NCI-H2196 treated with DMSO at 0.1 percent for 48 hours (cell line): ENCODE data around the gene PANK4.
A peak's percentile ranks its signal among the peaks of the same experiment; 100 is the strongest.
"Not testable (repeated sequence)": the region's sequence is repeated elsewhere in the genome, so short reads cannot be mapped to it uniquely, and the experiment has no call there.

ENCODE experiments used
- DNase-seq: peaks from one replicate; lab custom pipeline; 2025; ENCODE audit not compliant: unreplicated experiment; lab: John Stamatoyannopoulos, UW

PANK4 gene

DNA sequence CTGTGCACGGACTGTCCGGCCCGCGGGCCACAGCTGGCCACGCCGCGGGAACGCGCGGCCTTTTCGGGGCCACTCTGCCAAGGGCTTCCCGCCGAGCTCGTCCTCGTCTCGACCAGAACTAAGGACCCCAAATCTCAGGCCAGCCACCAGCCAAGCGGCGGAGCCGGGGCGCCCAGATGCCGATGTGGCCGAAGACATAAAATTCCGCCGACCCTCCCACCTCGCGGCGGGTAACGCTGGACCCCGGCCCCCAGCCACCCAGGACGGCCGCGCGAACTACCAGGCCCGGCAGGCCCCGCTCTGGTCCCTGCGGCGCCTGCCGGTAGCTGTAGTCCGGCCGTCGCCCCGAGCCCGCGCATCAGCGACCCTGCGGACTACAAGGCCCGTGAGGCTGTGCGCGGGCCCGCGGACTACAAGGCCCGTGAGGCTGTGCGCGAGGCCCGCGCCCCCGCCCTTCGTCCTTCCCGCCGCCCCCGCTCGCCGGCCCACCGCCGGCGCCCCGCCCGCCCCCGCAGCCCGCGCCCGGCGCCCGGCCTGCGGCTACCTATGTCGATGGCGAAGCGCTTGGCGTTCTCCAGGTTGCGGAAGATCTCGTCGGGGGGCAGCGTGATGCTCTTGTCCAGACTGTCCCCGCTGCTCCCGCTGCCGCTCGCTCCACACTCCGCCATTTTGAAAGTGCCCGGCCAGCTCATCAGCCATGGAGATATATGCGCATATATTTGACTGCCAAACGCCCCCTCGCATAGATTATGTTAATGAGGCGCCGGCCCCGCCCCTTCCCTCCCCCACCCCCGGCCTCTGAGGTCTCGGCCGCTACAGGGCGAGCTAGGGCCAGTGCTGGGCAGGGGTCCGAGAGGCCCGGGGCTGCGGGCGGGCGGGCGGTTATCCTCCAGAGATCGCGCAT lies at the start of gene PANK4:
TSS of gene PANK4 (minus strand) at position 677 of the 904 bp plus-strand sequence. CDS start at position 668, 9 bp downstream.
- DNase-seq: peak; percentile 84

DNA sequence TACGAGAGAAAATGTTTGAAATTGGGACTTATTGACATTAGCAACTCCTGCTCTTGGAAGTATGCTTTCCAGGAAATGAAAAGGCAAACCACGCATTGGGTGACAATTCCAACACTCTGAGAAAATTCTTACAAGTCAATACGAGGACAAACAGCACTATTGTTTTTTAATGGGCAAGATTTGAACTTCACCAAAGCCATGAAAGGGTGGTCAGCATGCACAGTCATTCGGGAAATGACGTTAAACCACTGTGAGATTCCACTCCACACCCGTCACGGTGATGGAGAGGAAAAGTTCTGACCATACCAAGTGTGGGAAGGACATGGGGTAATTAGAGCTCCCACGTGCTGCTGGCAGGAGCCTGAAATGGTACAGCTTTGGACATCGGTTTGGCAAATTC lies 48.0 kb upstream of the PANK4 start:
- DNase-seq: no peak

DNA sequence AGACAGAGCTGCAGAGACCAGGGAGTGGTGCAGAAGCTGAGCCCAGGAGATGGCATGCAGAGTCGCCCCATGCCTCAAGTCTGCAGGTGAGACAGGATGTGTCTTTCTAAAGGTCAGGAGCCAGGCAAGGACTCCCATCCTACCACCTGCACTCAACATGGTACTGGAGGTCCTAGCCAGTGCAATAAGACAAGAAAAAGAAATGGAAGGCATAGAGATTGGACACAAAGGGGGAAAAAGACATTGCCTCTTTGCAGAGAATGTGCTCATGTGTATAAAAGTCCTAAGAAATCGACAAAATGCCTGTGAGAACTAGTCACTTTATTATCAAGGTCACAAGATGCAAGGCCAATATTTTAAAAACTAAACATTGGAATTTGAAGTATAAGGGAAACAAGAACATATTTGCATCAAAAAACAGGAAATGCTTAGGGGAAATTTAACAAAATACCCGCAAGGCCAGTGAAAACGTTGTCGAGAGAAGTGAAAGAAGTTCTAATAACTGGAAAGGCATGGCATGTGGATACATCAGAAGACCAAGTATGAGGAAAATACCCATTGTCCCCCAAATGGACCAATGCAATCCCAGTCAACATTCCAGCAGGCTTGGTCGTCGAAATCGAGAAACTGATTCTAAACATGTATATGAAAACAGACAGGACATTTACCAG lies 47.0 kb upstream of the PANK4 start:
- no peak for DNase-seq

DNA sequence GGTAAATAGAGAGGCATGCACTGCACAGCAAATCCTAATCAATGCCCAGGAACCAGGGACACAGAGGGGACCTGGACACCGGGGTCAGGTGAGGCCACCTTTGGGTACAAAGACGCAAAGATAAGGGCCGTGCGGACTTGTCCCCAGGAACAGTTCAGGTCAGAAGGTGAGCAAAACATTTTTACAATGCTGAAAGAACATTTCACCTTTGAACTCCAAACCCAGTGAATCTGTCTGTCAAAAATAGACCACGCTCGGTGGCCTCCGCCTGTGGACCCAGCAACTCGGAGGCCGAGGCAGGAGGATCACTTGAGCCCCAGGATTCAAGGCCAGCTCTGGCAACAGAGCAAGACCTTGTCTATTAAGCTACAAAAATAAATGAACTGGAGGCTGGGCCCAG lies 45.0 kb upstream of the PANK4 start:
- no peak for DNase-seq

DNA sequence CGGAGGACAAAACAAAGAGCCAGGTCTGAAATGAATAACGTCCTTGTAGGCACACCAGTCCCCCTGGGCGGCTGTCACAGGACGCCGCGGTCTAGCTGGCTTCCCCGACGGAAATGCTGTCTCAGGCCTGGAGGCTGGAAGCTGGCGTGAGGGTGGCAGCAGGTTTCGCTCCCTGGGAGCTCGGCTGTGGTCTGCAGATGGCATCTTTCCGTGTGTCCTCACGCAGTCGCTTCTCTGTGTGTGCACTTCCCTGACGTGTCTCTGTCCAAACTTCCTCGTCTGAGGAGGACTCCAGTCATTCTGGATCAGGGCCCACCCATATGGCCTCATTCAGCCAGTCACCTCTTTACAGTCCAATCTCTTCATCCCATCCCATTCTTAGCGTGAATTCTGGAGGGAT lies 43.9 kb upstream of the PANK4 start:
- DNase-seq: no peak

DNA sequence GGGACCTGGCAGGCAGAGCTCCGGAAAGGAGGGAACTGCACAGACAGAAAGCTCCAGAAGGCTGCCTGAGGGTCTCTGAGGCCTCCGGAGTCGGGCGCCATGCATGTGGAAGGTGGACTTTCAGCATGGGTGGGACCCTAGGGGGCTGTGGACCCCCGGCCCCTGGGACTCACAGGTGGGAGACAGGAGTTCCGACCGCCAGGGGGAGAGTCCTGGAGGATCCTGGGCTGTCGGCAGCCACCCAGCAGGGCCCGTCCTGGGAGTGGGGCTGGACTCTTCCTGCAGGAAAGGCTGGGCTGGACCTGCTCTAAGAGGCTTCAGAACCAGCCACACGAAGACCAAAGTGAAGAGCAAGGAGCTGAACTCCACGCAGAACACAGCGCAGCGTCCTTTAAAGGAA lies 43.3 kb upstream of the PANK4 start:
- not testable (repeated sequence) for DNase-seq

DNA sequence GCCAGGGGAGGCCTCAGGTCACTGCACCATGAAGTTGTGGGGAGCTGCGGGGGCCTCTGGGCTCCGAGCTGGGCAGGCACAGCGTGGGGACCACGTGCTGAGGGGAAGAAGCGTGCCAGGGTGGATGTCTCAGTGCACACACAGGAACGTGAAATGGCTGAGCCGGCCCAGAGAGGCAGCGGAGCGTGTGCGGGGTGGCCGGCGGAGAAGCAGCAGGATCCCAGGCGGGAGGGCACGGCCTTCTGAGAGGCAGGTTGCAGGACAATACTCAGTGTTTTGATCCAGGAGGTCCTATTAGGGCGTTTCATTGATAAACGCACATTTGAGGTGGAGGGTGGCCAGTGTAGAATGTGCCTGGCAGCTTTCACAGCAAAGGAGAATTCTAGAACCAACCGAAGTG lies 42.7 kb upstream of the PANK4 start:
- DNase-seq: no peak

DNA sequence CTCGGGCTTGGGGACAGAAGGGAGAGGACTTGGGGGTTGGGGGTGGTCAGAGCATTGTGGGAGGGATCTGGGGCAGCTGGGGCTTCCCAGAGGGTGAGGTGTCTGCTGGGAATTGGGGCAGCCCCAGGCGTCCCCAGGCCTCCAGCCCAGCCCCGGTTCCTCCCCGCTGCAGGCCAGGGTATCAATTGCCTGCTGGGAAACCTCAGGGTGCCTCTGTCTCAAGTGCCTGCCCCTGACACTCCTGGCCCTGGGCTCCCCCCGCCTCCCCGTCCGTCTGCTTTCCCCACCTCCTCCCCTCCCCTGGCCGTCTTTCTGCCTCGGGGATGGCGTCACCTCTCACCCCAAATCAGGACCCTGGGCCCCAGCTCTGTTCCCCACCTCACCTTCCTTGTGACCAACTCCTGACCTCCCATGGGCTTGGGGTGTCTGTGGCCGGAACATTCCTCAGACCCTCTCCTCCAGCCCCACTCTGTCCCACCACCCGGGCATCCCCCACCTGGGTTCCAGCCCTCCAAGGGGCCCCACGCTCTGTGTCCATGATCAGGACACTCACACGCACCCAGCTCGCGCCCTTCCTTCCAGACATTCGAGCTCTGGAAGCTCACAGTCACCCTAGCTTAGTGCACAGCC lies 41.9 kb upstream of the PANK4 start:
- DNase-seq: not testable (repeated sequence)

DNA sequence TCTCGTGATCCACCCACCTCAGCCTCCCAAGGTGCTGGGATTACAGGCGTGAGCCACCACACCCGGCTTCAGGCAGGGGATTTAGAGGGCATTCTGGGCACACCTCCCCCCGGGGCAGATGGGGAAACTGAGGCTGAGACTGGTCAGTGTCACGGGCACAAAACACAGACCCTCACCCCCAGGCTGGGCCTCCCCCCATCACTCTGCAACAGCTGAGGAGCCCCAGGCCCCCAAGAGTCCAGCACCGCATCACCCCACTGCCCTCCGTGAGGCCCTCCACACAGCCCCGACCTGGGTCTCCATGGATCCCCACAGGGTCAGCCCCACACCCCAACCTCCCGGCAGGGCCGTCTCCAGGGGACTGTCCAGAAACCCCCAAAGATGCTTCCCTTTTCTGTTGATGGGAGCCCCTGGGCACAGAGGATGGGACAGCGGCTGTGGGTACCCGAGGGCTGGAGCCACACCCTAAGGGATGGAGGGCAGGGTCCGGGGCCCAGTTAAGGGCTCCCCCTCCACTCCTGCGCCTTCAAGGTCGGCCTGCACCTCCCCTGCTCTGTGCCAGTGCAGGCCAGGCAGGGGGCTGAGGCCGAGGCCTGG lies 40.8 kb upstream of the PANK4 start:
- DNase-seq: no peak

DNA sequence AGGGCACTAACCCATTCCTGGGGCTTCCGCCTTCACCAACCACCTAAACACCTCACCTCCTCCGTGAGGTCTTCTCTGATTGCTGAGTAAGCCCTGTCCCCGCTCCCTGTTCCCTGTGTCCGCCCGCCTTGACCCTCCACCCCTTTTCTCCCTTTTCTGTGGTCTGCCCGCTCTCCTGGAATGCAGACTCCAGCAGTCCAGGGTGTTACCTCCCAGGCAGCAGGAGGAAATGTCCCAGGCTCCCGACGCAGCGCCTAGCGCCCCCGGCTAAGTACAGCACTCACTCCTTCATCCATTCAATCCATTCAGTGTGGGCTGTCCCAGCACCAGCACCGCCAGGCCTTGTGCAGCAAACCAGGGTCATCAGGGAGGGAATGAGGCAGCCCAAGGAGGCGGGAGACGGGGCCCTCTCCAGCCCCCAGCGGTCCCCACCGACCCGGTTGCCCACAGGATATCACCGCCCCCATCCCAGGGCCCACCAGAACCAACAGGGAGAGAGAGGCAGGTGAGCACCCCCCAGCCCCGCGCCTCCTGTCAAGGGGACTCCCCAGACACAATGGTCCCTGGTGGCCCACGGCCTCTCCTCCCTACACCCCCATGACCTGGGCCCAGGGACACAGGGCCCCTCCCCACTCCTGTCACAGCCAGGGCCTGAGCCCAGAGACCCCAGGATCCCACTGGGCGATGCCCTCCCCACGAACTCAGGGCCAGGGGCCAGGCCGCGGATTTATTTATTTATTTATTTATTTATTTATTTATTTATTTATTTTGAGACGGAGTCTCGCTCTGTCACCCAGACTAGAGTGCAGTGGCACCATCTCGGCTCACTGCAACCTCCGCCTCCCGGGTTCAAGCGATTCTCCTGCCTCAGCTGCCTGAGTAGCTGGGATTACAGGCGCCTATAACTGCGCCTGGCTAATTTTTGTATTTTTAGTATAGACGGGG lies 40.0 kb upstream of the PANK4 start:
- DNase-seq: no peak

DNA sequence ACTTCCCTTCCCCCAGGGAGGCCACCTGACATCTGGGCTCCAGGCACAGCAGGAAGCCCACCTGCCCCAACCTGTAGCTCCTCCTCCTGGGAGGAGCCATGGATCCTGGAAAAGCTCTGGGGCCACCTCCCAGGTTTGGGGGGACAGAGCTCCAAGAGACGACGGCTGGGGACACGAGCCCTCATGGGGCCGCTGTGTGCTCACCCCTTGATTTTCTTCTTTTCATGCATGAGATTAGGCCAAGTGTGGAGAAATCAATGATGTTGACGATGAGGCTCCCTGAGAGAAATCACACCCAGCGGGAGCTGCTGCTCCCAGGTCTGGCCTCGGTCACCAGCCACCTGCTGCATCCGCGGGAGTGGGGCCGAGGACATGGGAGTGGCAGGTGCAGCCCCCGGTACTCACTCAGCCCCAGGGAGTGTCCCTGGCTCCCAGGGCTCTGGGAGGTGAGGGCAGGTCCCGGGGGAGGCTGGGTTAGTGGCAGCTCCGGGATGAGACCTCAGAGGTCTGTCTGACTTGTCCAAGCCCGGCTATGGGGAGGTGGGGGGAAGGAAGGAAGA lies 38.5 kb upstream of the PANK4 start:
- no peak for DNase-seq

DNA sequence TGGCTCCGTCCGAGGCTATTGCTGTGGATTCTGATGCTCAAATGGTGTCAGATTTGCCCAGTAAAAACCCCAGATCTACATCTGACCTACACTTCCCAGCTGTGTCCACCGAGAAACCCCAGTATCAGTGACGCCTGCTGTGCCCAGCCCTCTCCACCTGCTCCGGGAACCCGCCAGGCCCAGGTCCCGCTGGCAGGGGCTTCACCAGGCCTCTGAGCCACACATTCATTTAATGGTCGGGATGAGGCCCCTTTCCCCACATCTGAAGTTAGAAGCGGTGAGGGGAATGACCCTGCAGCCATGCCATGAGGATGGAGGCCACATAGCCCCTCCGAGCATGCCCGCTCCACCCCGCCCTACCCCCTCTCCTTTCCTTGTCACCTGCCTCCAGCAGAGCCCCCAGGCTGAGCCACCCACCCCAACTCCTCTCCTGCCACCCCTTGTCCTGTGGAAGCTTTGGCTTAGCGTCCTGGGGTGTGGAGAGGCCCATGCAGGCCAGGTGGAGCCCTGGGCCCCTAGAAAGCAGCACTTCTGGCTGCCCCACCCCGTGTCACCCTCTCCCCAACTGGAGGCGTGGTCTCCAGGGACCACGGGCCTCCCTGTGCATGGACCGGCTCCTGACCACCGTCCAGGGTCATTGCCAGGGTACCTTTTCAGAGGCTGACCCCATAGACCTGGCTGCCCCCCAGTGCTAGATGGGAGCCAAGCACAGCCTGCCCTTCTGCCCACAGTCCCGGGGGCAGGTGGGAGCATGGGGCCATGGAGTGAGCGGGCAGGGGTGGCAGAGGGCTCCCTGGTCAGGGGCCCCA lies 37.8 kb upstream of the PANK4 start:
- no peak for DNase-seq

DNA sequence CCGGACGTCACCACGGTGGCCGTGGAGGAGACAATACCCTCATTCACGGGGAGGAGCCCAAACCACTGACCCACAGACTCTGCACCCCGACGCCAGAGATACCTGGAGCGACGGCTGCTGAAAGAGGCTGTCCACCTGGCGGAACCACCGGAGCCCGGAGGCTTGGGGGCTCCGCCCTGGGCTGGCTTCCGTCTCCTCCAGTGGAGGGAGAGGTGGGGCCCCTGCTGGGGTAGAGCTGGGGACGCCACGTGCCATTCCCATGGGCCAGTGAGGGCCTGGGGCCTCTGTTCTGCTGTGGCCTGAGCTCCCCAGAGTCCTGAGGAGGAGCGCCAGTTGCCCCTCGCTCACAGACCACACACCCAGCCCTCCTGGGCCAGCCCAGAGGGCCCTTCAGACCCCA lies 36.8 kb upstream of the PANK4 start:
- no peak for DNase-seq

DNA sequence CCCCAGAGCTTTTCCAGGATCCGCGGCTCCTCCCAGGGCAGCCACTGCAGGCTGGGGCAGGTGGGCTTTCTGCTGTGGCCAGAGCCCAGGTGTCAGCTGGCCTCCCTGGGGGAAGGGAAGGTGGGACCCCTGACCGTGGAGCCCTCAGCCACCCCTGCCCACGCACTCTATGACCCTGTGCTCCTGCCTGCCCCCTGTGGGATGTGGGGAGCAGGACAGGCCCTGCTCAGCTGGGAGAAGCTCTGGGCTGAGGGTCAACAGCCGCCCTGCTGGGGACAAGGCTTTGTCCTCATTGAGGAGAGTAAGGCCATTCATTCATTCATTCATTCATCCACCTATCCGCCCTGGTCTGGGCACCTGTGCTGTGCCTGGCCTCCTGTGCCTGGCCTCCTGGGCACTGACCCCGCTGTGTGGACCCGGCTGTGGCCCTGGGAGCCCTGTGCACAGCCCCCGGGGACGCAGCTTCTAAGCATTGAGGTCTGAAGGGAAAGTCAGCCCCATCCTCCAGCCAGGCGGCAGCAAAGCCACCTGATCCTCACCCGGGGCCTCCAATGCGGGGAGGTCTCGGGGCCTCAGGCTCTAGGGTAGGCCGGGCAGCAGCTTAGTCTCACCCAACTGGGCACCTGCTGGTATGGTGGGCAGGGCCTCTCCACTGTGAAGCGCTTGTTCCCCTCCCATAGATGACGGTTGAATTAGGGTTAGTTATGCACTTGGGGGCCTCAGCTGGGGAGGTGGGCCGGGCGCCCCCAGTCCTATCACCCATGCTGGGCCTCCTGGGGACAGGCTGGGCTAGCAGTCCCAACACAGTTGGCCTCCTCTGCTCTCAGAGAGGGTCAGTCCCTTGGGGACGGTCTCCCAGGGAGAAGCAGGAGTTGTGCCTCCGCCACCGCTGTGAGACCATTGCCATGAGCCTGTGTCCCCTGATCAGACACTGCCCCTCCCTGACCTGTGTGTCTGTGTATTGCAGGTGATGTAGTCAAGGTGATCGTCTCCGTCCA lies 35.8 kb upstream of the PANK4 start:
- DNase-seq: no peak

DNA sequence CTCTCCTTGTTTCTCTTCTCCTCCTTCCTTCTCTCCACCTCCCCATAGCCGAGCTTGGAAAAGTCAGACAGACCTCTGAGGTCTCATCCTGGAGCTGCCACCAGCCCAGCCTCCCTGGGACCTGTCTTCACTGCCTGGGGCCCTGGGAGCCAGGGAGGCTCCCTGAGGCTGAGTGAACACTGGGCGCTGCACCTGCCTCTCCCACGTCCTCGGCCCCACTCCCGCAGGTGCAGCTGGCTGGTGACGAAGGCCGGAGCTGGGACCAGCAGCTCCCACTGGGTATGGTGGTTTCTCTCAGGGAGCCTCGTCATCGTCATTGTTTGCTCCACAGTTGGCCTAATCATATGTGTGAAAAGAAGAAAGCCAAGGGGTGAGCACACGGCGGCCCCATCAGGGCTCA lies 35.0 kb upstream of the PANK4 start:
- no peak for DNase-seq

DNA sequence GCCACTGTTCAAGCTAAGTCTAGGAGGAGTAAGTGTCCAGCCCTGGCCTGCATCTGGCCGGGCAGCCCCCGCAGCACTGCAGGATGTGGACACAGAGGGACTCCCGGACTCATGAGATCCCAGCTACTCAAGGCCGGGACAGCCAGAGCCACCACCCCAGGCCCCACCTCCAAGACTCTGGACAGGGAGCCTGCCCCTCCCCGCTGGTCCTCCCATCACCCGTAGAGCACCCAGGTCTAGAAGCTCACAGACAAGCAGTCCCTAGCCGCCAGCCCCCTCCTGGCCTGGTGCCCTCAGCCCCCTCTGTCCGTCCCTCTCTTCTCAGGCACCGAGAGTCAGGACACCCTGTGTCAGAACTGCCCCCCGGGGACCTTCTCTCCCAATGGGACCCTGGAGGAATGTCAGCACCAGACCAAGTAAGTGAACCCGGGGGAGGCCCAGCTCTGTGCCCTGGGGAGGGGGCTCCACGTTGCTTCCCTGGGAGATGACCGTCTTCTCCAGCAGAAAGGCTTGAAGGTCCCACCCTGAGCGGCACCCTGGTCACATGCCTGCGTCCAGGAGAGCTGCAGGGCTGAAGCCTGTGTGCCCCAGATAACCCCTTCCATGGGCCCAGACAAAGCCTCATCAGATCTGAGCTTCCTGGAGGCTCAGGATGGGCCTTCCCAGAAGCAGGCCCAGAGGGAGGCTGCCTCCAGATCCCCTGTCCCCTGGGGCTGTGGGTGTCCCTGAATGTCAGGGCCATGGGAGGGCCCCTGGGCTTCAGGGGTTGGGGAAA lies 34.1 kb upstream of the PANK4 start:
- DNase-seq: no peak
